Suppressor macrophage treated with lipopolysaccharide for 4 hours (primary cell): ENCODE measurements around the gene UBXN4.

Experiments
- DNase-seq: peaks from one replicate; pipeline ENCODE4 v3.0.0-alpha.2; 2020

Gene UBXN4

GRCh38 chr2:135812907-135813511 is 71.4 kb downstream of the UBXN4 start:
- DNase-seq, result no peak

GRCh38 chr2:135815269-135815668 is 73.6 kb downstream of the UBXN4 start:
- no peak for DNase-seq

GRCh38 chr2:135817466-135817865 is 75.8 kb downstream of the UBXN4 start:
- no peak for DNase-seq

GRCh38 chr2:135817951-135818350 is 76.3 kb downstream of the UBXN4 start:
- no peak for DNase-seq

GRCh38 chr2:135818937-135819610 is 77.4 kb downstream of the UBXN4 start:
- peak; percentile 26 for DNase-seq

- peak; percentile 35 for DNase-seq
These were observed 78.5 kb downstream of the UBXN4 start for GRCh38 chr2:135820003-135820618.

- peak; percentile 9 for DNase-seq
These were observed 79.5 kb downstream of the UBXN4 start for GRCh38 chr2:135821190-135821589.

- no peak for DNase-seq
These were observed 81.2 kb downstream of the UBXN4 start for GRCh38 chr2:135822855-135823254.

GRCh38 chr2:135825131-135825530 is 83.5 kb downstream of the UBXN4 start:
- DNase-seq, result no peak

- no peak for DNase-seq
These were observed 84.0 kb downstream of the UBXN4 start for GRCh38 chr2:135825550-135826176.

- DNase-seq, result no peak
These were observed 84.9 kb downstream of the UBXN4 start for GRCh38 chr2:135826544-135826943.

- DNase-seq, result no peak
These were observed 87.9 kb downstream of the UBXN4 start for GRCh38 chr2:135829378-135830135.

GRCh38 chr2:135831180-135831812 is 89.6 kb downstream of the UBXN4 start:
- DNase-seq, result no peak

- no peak for DNase-seq
These were observed 91.2 kb downstream of the UBXN4 start for GRCh38 chr2:135832891-135833290.
